Epithelial cell of prostate (primary cell): ENCODE results near the gene NELFA.
A peak's percentile ranks its signal among the peaks of the same experiment; 100 is the strongest.

Experiments
- DNase-seq: peaks from one replicate; pipeline ENCODE4 v3.0.0-alpha.2; 2011; ENCODE audit warnings: low read depth, low spot score
- H3K27ac ChIP-seq: fragments of 450-650 bp; 2 replicates; pipeline ENCODE4 v1.5.1; 2017; ENCODE audit warnings: mild to moderate bottlenecking

The NELFA gene

DNA sequence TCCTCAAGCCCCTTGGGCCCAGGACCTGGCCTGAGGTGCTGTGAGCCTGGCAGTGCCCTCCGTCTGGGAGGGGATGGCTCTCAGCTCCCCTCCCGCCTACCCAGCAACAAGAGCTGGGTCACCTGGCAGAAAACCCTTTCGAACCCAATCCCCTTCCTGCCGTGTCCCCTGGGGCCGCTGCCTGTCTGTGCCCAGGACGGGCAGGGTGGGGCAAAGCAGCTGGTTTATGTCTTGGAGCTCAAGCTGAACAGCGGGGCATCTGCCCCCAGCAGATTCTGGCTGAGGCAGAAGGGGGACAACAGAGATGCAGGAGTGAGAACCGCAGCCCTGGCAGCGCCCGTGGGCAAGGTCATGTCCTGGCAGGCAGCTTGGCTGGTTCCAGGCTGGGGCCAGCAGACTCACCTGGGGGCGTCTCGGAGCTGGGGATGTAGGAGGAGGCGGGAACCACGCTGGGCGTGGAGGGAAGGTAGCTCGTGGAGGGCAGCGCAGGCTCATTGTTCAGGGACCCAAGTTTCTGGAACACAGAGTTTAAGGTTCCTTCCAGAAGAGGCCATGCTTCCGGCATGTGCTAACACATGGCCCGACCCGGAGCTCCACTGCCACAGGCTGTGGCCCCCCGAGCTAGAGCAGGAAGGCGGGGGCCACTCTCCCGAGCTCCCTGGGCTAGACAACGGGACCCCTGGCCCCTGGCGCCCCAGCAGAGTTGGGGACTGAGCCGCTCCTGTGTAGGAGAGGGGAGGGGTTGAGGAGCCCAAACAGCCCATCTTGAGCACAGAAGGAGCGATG lies 24.2 kb downstream of the NELFA start:
- no peak overlapping the region for H3K27ac ChIP-seq
- no peak for DNase-seq

DNA sequence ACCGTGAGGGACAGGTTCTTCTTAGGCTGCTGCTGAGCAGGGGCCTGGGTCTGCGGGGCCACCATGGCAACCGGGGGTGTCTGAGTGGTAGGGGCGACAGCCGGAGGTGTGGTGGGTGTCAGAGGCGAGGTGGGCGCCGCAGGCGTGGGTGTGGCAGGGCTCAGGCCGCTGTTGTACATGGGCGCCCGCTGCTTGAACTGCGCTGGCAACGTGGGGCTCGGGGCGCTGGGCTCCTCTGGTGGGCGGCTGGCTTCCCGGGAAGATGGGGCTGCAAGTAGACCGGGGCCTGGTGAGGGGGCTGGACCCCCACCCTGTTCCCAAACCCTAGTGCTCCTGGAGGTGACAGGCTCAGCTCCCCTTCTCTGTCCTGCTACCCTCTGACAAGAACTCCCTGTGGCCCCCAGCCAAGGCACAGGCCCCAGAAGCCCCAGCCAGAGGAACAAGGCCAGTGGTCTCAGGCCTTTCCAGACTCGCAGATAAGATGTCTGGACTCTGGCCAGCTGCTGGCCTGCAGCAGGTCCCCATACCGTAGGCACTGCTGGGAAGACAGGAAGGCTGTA lies 24.8 kb downstream of the NELFA start:
- no peak for DNase-seq
- no peak overlapping the region for H3K27ac ChIP-seq

DNA sequence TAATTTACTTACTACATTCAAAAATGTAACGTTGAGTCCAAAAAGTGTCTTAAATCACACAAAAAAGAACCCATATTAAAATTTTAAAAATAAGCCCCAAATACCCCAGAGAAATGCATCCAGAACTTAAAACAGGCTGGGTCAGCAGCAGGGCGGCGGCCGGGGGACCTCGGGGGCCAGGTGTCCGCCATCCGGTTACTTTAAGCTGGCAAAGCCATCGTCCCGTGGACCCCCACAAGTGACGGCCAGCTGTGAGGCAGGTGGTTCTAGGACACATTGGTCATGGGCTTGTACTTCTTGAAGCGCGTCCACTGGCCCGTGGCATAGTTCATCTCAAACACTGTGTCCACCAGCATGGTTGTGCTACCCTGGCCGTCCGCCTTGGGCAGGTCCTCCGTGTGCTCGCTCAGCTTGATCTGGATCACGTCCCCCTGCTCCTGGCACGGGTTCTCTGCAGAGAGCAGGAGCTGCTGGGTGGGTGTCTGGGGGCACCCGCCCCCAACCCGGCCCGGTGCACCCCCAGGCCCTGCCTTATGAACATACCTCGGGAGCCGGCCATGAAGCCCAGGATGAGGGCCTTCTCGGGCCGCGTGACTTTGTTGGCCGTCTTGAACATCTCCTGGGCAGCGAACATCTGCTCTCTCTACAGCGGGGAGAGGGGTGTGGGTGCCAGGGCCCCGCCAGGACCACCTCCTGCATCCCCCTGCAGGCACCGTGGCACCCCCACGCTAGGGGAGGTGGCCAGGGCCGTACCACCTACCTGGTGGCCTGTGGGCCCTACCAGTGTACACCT lies 25.5 kb downstream of the NELFA start:
- H3K27ac ChIP-seq, result no peak overlapping the region
- no peak for DNase-seq

DNA sequence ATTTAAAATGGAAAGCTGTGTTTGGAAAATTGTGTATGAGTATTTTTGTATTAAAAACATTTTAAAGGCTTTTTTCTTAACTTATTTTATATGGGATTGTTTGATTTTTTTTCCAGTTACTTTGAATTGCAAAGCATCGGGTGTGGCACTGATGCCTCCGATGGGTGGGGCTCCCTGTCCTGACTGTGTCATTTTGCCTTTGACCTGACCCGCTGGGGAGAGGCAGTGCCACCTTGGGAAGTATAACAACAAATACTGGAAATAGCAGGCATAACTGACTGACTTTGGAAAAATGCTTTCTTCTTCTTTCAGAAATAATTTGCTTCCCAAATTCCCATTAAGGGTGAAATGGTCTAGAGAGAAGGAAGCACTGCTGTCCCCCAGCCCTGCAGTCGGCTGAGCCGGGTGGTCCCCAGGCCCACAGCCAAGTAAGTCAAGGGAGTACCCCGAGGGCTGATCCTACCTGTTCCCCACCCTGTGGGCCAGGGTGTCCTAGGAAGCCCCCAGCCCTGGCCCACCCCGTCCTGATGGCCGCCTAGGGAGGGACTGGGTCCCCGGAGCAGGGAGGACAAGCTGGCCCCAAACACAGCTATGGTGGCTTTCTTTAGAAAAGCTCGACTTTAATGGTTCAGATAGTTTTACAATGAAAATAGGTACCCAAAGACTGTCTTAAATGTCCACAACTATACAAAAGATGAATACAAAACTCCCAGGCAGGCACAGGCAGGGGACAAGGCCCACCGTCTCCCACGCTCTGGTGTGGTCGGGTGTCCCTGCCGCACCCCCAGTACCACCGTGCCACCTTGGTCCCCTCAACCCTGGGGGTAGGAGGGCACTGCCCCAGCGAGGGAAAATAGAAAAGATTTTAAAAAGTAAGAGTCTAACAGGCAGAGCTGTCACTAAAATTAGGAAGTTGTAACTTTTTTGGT lies 26.4 kb downstream of the NELFA start:
- H3K27ac ChIP-seq, result peak overlapping the region; percentile 46
- no peak for DNase-seq

DNA sequence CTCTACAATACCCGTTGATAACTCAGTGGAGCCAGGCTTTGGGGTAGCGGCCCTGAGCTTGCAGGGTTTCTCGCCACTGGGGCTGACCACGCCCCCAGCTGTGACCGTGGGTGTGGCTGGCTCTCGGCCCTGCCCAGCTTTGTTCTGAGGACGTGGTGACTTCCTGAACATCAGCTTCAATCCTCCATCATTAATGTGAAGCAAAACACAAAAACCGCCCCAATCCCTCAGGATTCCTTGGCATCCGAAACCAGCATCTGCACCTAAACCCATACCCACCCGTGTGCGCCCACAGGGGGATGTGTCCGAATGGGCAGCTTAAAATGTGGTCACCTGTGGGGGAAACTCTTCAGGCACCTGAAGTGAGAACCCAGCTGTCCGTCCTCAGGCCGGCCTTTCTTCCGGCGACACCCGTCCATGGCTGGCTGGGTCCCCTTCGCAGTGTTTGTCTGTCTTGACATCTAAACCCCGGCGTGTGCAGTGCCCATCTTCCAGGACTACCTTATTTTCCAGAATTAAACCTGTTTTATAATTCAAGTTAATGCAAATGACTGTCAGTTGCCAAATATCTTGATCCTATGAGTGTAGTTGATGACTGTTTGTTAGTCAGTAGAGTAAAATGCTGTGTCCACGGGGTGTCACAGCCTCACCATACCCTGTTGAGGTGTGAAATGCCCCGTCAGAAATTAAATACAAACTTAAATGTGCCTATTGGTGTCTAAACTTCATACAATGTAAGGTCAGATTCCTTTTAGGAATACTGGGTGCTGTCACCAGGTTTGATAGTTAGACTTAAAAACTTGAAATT lies 27.3 kb downstream of the NELFA start:
- H3K27ac ChIP-seq, result peak overlapping the region; percentile 46
- DNase-seq, result no peak

DNA sequence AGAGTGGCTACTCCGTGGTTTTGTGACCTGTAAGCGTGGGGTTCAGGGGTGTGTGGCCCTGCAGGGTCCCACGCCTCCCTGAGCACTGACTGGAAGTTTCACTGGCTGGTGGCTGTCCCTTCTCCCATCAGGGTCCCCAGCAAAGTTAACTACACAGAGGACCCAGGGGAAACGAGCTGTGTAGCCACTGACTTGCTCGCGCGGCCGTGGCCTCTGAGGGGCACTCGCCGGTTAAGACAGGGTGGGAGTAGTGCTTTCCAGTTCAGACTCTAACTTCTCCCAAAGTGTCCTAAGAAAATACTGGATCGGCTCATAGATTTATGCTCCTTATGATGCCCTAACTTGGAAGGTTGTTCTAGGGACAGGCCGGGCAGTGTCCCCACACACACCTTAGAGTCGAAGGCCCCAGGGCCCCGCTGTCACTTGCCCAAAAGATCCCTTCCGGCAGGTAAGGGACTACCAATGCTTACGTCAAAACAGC lies 28.2 kb downstream of the NELFA start:
- DNase-seq, result no peak
- no peak overlapping the region for H3K27ac ChIP-seq

DNA sequence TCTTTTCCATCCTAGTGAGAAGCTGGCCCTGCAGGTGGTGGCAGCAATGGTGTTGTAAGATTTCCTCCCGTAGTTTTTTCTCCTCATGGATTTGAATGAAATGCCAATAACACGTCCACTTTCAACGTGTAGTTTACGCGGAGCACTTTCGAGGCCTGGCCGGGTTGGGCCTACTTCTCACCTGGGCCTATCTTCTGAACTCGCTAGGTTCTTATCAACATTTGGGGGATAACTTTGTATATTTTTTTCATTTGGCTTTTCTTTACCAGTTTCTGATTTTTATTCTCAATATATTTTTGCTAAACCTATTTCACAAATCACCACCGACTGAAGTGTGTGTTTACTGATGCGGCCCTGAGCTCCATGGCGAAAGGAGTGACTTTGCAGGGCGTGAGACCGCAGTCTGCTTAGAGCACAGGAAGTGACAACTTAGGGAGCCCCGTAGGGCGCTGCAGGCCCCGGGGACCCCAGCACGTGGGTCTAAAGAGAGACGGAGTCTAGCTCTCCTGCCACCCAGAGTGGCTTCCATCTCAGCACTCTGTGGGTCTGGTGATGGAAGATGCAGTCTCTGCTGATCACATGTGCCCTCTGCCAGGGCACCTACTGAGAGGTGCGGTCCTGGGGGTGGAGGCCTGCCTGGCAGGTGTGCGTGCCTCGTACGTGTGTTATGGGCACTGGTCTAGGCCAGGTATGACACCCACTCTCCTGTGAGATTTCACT lies 29.1 kb downstream of the NELFA start:
- no peak for DNase-seq
- H3K27ac ChIP-seq, result no peak overlapping the region

DNA sequence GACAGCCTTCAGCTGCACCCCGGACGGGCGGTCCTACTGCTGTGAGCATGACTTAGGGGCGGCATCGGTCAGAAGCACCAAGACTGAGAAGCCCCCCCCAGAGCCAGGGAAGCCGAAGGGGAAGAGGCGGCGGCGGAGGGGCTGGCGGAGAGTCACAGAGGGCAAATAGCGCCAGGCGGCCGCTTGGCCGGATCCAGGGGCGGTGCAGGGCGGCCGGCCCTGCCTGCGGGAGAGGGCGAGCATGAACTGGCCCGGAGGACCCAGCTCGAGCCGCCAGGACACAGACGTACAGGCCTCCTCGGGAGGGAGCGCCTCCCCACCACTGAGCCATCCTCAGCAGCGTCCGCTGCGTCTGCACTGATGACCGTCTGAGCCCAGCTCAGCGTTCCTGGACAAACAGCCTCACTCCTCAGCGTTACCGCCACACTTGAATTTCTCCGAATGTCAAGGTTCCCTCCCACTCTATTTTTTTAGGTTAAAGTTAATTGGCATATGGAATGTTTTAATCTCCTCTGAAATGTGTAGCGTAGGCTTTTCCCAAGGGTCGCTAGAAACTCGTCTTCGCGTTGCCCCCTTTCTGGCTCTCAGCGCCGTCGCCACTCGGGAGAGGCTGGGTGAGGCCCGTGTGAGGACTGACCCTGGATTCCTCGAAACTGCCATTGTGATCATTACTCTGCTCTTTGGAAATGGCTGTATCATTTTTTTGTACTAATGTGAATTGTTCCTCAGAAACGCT lies 29.9 kb downstream of the NELFA start:
- DNase-seq, result no peak
- no peak overlapping the region for H3K27ac ChIP-seq

DNA sequence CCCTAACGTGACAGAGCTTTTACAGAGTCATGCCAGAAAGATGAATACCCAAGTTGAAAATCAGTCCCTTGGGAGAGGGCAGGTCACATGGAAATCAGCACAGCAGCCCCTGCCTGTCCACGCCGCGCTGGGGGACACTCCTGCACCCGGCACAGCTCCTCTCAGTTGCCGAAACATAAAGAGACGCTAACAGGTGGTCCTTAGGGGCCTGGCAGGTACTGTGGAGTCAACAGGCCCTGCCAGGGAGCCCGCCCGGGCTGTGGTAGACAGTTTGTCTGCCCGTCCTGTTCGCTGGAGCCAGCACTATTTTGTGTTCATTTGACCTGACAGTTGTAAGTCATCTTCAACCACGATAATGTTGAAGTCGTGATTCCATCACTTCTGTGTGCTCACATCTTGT lies 30.5 kb downstream of the NELFA start:
- no peak overlapping the region for H3K27ac ChIP-seq
- DNase-seq, result no peak

DNA sequence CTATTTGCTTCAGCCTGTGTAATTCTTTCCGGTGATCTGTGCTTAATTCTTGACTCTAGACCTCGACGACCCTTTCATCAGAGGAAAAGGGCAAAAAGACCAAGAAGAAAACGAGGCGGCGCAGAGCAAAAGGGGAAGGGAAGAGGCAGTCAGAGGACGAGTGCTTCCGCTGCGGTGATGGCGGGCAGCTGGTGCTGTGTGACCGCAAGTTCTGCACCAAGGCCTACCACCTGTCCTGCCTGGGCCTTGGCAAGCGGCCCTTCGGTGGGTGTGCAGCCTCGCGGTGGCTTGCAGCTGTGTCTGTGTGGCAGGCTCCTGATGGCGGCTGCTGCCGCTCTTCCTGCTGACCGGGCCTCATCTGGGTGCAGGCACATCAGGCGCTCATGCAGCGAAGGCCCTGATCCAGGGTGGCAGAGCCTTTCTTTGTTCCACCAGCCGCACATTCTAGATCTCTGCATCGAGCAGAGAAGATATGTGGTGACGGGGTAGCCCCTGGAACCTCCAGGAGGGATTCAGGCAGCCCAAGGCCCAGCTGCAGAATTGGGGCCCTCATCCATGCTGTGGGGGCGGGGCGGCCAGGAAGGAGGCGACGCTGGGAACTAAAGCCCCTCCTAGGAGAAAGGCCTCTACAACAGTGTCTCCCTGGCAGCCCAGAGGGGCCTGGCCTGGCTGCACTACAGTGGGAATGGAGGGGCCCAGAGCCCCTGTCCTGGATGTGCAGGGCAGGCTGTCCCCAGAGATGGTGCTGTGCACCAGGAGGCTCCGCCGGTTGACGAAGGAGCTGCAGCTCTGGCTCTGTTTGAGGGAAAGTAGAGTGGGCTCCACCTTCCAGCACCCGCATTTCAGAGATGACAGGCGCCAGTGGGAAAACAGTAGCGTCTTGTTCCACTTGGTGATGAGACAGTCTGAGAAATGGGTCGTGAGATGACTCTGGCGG lies 32.1 kb downstream of the NELFA start:
- H3K27ac ChIP-seq, result no peak overlapping the region
- no peak for DNase-seq

DNA sequence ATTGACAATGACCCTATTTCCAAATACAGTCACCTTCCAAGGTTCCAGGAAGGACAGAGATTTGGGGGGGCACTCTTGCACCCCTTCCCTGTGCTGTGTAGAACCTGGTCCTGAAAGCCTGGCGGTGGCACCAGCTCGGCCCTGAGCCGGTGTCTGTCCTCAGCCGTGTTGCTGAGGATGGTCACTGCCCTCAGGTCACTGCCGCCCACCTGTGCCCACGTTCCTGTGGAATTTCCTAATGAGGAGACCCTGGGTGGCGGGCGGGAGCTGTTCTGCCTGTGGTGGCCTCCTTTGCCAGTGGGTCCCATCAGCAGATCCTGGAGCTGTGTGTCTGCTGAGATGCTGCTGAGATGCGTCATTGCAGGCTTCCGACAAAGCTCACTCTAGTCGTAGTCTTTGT lies 32.9 kb downstream of the NELFA start:
- no peak for DNase-seq
- H3K27ac ChIP-seq, result no peak overlapping the region

DNA sequence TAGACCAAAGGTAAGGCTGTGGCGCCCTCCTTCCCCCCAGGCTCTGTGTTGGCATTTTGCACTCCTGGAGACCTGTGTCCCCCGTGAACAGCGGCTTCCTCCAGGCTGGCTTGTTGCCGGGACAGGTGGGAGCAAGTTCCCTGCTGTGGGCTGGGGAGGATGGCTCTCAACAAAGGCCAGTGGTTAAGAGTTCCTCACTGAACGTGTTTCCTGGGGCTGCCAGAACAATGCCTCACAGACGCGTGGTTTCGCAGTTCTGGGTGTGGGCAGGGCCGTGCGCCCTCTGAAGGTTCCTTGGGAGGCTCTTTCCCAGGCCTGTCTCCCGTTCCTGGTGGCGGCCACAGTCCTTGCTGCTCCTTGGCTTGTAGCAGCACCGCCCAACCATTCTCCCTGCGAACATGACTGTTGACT lies 33.4 kb downstream of the NELFA start:
- no peak for DNase-seq

DNA sequence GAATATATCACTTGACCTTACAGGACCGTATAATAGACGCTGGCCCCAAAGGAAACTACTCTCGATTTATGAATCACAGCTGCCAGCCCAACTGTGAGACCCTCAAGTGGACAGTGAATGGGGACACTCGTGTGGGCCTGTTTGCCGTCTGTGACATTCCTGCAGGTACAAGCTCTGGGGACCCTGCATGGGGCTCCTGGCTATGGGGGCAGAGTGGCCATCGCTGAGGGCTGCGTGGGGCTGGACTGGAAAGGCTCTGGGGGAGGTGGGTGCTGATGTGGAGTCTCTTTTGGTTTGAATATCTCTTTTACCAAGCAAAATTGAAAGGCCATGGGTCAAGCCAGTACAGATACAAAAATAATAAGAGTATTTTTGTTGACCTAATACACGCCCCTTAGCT lies 33.9 kb downstream of the NELFA start:
- DNase-seq, result no peak
- no peak overlapping the region for H3K27ac ChIP-seq

More for the DNA sequence above, 33.4 kb downstream of the NELFA start:
- no peak overlapping the region for H3K27ac ChIP-seq

DNA sequence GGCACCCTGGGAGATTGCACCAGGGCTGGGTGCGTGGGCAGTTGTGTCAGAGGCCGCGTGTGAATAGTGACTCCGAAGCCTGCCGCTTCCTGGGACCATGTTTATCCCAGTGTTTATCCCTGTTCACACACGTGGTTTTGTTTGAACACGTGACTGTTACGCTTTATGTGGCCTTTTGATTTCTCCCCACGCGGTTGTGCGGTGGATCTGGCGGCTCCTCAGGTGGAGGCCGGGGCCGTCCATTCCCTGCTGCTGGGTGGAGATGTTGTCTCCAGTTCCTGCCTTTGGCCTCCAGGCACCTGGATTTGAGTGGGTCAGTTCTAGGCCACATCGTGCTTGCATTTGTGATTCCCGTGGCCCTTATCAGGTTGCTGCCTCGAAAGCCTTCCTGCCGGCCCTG lies 35.1 kb downstream of the NELFA start:
- H3K27ac ChIP-seq, result no peak overlapping the region
- no peak for DNase-seq

DNA sequence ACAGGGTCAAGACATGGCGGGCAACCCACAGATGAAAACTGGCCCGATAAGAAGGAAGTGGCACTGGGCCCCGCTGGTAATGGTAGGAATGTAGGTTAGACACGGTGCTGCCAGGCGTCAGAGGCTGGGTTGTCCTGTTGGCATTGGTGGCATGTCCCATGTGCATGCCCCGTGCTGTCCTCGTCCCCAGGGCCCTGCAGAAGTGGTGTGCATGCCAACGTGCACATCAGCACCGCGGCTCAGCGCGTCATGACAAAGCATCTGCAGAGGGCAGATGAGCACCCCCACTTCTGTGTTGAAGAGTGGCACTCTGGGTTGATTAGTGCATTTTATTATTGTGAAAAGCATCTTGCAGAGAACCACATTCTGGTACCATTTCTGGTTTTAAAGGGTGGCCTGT lies 35.6 kb downstream of the NELFA start:
- DNase-seq, result no peak
- H3K27ac ChIP-seq, result no peak overlapping the region

DNA sequence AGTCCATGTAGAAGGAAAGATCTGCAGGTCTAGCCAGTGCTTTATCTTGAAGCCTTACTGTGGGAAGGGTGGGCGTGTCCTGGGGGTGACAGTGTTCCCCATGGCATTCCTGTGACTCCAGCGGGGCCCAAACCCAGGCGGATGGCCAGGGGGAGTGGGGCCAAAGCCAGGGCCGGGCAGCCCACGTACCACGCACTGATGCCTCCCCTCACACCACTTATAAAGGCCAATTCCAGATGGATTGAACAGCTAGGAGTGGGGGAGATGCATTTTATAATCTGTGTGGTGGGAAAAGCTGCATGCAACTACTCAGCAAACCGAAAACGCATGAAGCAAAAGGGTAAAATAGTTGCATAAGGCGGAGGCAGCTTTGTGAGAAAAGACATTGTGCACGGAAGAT lies 36.4 kb downstream of the NELFA start:
- no peak for DNase-seq
- no peak overlapping the region for H3K27ac ChIP-seq
